Cardiac fibroblast (primary cell): ENCODE data around the gene RFNG.
A peak's percentile ranks its signal among the peaks of the same experiment; 100 is the strongest.

ENCODE experiments used
- DNase-seq, 2 donors: peaks; one replicate each; pipeline versions ENCODE4 v3.0.0 to v3.0.0-alpha.2; 2010; ENCODE audit warnings: low read depth in 2 of 2
- H3K4me3 ChIP-seq, 2 donors: replicated peaks in 1 of 2; 1 replicate in 1 of 2; 2 replicates in 1 of 2; pipeline ENCODE4 v1.5.1; 2011; ENCODE audit warnings: low read depth in 2 of 2, low read length in 2 of 2, mild to moderate bottlenecking in 2 of 2, moderate library complexity in 1 of 2
- CTCF ChIP-seq: IDR thresholded peaks from one replicate; pipeline ENCODE4 v1.5.1; 2011; ENCODE audit warnings: low read depth, mild to moderate bottlenecking, low read length, inconsistent platforms

RFNG gene

DNA sequence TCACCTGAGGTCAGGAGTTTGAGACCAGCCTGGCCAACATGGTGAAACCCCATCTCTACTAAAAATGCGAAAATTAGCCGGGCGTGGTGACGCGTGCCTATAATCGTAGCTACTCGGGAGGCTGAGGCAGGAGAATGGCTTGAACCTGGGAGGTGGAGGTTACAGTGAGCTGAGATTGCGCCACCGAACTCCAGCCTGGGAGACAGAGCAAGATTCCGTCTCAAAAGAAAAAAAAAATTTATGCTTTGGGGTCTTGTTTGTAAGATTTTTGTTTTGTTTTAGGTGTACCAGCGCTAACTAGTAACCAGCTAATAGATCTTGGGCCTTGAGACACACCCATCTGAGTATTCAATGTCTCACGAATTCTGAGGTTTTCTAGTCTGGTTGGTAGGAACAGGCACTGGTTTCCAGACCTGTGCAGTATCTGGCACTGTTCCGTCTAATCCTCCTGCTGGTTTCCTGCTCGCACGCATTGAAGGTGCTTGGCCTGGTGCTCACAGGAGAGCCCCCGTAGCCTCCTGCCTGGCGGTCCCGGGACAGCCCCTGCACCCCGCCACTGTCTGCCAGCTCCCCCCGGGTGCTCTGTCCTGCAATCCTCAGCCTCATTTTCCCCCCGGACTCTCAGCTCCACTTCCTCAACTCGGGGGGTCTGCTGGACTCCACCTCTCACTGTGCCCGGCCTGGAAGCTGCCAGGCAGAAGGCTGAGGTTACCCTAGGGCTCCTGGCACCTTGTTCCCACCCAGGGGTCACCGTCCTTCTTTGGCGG, 24.6 kb upstream of the RFNG start:
- DNase-seq: no peak

GRCh38 chr17:82073446-82073845, 21.8 kb upstream of the RFNG start:
- TF ChIP-seq CTCF: no peak
- H3K4me3 ChIP-seq: no peak overlapping the region
- DNase-seq: no peak

More for the DNA sequence above, 24.6 kb upstream of the RFNG start:
- no peak for TF ChIP-seq CTCF
- H3K4me3 ChIP-seq: no peak overlapping the region

DNA sequence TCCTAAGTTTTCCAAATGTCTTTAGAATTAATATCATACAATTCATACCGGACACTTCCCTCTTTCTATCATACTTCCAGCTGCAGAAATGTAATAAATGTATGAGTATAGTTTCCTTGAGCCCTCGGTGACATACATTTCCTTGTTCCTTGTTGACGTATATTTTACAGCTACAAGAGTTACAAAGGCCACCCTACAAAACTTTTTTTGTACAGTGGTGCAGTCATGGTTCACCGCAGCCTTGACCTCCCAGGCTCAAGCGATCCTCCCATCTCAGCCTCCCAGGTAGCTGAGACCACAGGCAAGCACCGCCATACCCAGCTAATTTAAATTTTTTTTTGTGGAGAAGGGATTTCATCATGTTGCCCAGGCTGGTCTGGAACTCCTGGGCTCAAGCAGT, 21.2 kb upstream of the RFNG start:
- no peak overlapping the region for H3K4me3 ChIP-seq
- DNase-seq: no peak
- no peak for TF ChIP-seq CTCF

GRCh38 chr17:82070611-82071010, 19.0 kb upstream of the RFNG start:
- no peak overlapping the region for H3K4me3 ChIP-seq
- TF ChIP-seq CTCF: no peak
- DNase-seq: no peak

GRCh38 chr17:82065638-82066303, 14.2 kb upstream of the RFNG start, which contains the start of gene DUS1L:
Gene DUS1L, minus strand, starts transcription at chr17:82065804. Its CDS starts 745 bp downstream, at chr17:82065059.
- DNase-seq: peak; percentile 54 to 67
- peak within 1 kb of the TSS; percentile 78 to 86 for H3K4me3 ChIP-seq

DNA sequence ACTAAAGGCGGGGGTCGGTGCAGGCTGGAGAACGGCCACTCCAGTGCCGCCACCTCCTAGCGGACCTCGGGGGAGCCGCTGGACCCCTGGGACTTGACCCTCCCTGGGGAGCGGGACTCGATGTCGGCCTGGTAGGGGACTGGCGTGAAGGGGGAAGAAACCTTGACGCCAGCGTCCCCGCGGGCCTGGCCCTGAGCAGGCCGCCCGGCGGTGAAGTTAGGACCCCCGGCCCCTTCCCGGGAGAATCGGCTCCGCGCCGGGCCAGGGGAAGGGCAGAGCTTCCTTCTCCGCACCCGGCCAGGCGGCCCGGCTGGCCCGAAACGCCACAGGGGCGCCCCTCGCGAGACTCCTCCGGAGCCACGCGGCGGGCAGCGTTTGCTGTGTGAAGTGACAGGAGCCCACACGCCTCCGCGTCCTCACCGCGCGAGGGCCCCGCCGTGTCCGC, 13.6 kb upstream of the RFNG start:
- no peak for TF ChIP-seq CTCF
- no peak for DNase-seq
- H3K4me3 ChIP-seq: peak overlapping the region; percentile 78 to 86

More at GRCh38 chr17:82065638-82066303, 14.2 kb upstream of the RFNG start, which contains the start of gene DUS1L:
- TF ChIP-seq CTCF: no peak
